Measurements from ENCODE around the gene ANTXR2. TPM values are rescaled to one million over a fixed set of nuclear protein-coding genes. Genes with fewer than 3 reads are reported as not detected.

Gene ANTXR2
- total and polyA plus RNA-seq, 9 of the 15 experiments (the other 6 are each of a cell fraction or from before 2014, with no cell fraction given): 10.1 to 83.8 (median 60.3) TPM

DNA sequence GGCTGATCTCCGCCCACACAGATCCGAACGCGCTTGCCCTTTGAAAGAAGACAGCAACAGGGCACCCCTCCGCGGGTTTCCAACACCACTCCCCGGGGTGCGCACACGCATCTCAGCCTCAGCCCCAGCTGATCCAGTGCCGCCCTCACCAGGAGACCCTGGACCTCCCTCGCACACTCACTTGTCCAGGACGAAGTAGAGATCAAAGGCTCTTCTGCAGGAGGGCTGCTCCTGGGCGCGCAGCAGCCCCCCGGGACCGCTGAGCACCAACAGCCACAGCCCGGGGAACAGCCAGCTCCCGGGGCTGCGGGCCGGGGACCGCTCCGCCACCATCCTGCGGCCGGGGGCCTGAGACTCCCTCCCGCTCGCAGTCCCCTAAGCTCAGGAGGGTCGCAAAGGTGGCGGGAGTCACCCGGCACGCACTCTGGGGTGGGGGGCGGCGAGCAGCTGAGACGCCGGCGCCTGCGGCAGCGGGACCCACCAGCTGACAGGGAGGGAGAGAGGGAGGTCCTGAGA, 743 bp downstream of the ANTXR2 start (continued):
- TF ChIP-seq ZNF133 (CRISPR knock-in tag; IDR thresholded peaks at IDR 0.05) (no peak), ZBTB1 (CRISPR knock-in tag; IDR thresholded peaks at IDR 0.05; ENCODE audit: borderline replicate concordance, low read depth) (0 out of 2 replicates have a peak, but pooled peaks have one; percentile 23), POLR2G (IDR thresholded peaks at IDR 0.05; ENCODE audit: low read depth, low read length) (no peak), RCOR1 (IDR thresholded peaks at IDR 0.05; ENCODE audit: borderline replicate concordance in 1 of 2, low read depth in 2 of 2, low read length in 2 of 2) (no peak), FOSL1 (tag; conservative IDR thresholded peaks at IDR 0.05) (no peak), JUN (IDR thresholded peaks at IDR 0.05; ENCODE audit: borderline replicate concordance, low read depth, low read length) (no peak), JUN (CRISPR knock-in tag; IDR thresholded peaks at IDR 0.05; ENCODE audit: borderline replicate concordance) (0 out of 2 replicates have a peak, but pooled peaks have one; percentile 69), KLF13 (tag; IDR thresholded peaks at IDR 0.05; ENCODE audit: borderline replicate concordance, low read depth) (no peak), ZNF764 (CRISPR knock-in tag; IDR thresholded peaks at IDR 0.05; ENCODE audit: low read depth) (no peak), CREM (IDR thresholded peaks at IDR 0.05; ENCODE audit: low read depth) (no peak), PTTG1 (tag; IDR thresholded peaks at IDR 0.05; ENCODE audit: low read depth) (no peak), OTX1 (CRISPR knock-in tag; IDR thresholded peaks at IDR 0.05) (no peak), ZBTB12 (CRISPR knock-in tag; IDR thresholded peaks at IDR 0.05) (no peak), BRF1 (IDR thresholded peaks at IDR 0.05; ENCODE audit: borderline replicate concordance, extremely low read depth, insufficient read length) (no peak), ZNF121 (CRISPR knock-in tag; conservative IDR thresholded peaks at IDR 0.05) (no peak), MCM3 (IDR thresholded peaks at IDR 0.05) (no peak), NKRF (IDR thresholded peaks at IDR 0.05; ENCODE audit: borderline replicate concordance) (no peak), MTF1 (CRISPR knock-in tag; IDR thresholded peaks at IDR 0.05; ENCODE audit: borderline replicate concordance) (no peak), IRF2 (CRISPR knock-in tag; IDR thresholded peaks at IDR 0.05) (no peak), MIER1 (IDR thresholded peaks at IDR 0.05; ENCODE audit: low read depth) (no peak)
- TF ChIP-seq, protein P1, sequence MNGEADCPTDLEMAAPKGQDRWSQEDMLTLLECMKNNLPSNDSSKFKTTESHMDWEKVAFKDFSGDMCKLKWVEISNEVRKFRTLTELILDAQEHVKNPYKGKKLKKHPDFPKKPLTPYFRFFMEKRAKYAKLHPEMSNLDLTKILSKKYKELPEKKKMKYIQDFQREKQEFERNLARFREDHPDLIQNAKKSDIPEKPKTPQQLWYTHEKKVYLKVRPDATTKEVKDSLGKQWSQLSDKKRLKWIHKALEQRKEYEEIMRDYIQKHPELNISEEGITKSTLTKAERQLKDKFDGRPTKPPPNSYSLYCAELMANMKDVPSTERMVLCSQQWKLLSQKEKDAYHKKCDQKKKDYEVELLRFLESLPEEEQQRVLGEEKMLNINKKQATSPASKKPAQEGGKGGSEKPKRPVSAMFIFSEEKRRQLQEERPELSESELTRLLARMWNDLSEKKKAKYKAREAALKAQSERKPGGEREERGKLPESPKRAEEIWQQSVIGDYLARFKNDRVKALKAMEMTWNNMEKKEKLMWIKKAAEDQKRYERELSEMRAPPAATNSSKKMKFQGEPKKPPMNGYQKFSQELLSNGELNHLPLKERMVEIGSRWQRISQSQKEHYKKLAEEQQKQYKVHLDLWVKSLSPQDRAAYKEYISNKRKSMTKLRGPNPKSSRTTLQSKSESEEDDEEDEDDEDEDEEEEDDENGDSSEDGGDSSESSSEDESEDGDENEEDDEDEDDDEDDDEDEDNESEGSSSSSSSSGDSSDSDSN (IDR thresholded peaks at IDR 0.05; ENCODE audit: borderline replicate concordance in 1 of 2, low read depth in 2 of 2, low read length in 2 of 2): peak in 1 of 2 experiments; percentile 43; a peak in 2 of 4 replicates
- TF ChIP-seq, protein P2, sequence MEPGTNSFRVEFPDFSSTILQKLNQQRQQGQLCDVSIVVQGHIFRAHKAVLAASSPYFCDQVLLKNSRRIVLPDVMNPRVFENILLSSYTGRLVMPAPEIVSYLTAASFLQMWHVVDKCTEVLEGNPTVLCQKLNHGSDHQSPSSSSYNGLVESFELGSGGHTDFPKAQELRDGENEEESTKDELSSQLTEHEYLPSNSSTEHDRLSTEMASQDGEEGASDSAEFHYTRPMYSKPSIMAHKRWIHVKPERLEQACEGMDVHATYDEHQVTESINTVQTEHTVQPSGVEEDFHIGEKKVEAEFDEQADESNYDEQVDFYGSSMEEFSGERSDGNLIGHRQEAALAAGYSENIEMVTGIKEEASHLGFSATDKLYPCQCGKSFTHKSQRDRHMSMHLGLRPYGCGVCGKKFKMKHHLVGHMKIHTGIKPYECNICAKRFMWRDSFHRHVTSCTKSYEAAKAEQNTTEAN (CRISPR knock-in tag; IDR thresholded peaks at IDR 0.05): no peak

All from K562 (cell line).